ENCODE data around the gene VMO1. TPM values are rescaled to one million over a fixed set of nuclear protein-coding genes. Genes with fewer than 3 reads are reported as not detected.
A peak's percentile ranks its signal among the peaks of the same experiment; 100 is the strongest.

The VMO1 gene
- total and polyA plus RNA-seq, 9 of the 15 experiments (the other 6 are each of a cell fraction or from before 2014, with no cell fraction given), result 0.31 TPM; not detected in 8

GRCh38 chr17:4833178-4833940 lies 47.2 kb upstream of the VMO1 start, which contains the start of gene MINK1 (continued):
- peak in 1 of 3 experiments; percentile 33 for TF ChIP-seq YY1 (IDR thresholded peaks at IDR 0.05; ENCODE audit: borderline replicate concordance in 1 of 3, control insufficient read depth in 1 of 3, extremely low read depth in 1 of 3, insufficient read depth in 3 of 3, insufficient read length in 1 of 3, insufficient replicate concordance in 2 of 3, low read depth in 1 of 3, low read length in 2 of 3)
- TF ChIP-seq, protein P1, sequence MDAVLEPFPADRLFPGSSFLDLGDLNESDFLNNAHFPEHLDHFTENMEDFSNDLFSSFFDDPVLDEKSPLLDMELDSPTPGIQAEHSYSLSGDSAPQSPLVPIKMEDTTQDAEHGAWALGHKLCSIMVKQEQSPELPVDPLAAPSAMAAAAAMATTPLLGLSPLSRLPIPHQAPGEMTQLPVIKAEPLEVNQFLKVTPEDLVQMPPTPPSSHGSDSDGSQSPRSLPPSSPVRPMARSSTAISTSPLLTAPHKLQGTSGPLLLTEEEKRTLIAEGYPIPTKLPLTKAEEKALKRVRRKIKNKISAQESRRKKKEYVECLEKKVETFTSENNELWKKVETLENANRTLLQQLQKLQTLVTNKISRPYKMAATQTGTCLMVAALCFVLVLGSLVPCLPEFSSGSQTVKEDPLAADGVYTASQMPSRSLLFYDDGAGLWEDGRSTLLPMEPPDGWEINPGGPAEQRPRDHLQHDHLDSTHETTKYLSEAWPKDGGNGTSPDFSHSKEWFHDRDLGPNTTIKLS (IDR thresholded peaks at IDR 0.05; ENCODE audit: borderline replicate concordance, low read depth), result 0 out of 2 replicates have a peak, but pooled peaks have one; percentile 67
- TF ChIP-seq EGR1 (conservative IDR thresholded peaks at IDR 0.05), result peak; percentile 25
- peak; percentile 68; the same call in 1 of the 2 replicates for TF ChIP-seq SMAD4 (CRISPR knock-in tag; conservative IDR thresholded peaks at IDR 0.05)
- TF ChIP-seq CHD1 (IDR thresholded peaks at IDR 0.05; ENCODE audit: low read length), result peak; percentile 58
- TF ChIP-seq GTF2B (IDR thresholded peaks at IDR 0.05; ENCODE audit: extremely low read depth, insufficient read length), result no peak
- TF ChIP-seq ATF1 (CRISPR knock-in tag; IDR thresholded peaks at IDR 0.05), result no peak
- peak; percentile 85 for TF ChIP-seq ATF1 (tag; IDR thresholded peaks at IDR 0.05)
- TF ChIP-seq TFAP4 (CRISPR knock-in tag; IDR thresholded peaks at IDR 0.05; ENCODE audit: borderline replicate concordance), result no peak; the same call in 1 of the 2 replicates
- TF ChIP-seq POLR2A (conservative IDR thresholded peaks at IDR 0.05), result 0 out of 2 replicates have a peak, but pooled peaks have one; percentile 53
- TF ChIP-seq WHSC1 (IDR thresholded peaks at IDR 0.05; ENCODE audit: low read length), result no peak
